NCI-H187 treated with DMSO at 0.1 percent for 48 hours (cell line): Measurements from ENCODE around the gene PAQR7.

Experiments used
- DNase-seq: peaks from one replicate; lab custom pipeline; 2025; lab: John Stamatoyannopoulos, UW

PAQR7 gene

DNA sequence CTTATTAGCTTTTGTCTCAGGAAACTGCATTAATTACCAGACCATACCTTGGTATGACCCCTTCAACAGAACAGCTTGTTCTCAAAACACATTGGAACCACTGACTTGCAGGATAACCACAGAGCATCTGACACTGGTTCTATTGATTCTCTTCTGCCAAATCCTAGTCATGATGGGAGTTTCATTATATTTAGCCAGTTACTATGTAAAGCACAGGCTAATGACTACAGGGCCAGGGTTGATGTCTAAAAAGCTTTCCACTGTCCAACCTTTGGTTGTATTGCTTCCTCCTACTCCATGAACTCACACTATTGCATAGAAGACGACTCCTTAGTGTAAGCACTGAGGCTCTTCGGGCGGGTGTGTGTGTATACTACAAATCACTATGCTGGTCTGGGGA is 27.0 kb upstream of the PAQR7 start:
- no peak for DNase-seq

DNA sequence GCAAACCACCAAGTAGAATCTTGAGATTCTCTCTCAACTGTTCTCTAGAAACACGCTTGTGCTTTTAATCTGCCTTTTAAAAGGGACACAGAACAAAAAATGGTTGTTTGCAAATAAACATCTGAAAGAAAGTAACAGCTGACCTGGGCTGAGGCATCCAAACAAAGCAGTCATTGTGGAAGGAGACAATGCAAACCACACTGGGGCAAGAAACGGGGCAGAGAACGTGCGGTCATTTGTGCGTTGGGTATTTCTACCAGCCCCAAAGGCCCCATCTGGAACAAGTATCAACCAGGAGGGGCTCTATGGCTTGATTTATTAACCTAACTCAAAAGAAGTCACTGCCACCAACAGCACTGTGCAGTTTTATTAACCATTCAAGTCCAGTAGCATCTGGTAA is 24.7 kb upstream of the PAQR7 start:
- no peak for DNase-seq

- no peak for DNase-seq
Measured at GRCh38 chr1:25899792-25900191, 24.3 kb upstream of the PAQR7 start.

DNA sequence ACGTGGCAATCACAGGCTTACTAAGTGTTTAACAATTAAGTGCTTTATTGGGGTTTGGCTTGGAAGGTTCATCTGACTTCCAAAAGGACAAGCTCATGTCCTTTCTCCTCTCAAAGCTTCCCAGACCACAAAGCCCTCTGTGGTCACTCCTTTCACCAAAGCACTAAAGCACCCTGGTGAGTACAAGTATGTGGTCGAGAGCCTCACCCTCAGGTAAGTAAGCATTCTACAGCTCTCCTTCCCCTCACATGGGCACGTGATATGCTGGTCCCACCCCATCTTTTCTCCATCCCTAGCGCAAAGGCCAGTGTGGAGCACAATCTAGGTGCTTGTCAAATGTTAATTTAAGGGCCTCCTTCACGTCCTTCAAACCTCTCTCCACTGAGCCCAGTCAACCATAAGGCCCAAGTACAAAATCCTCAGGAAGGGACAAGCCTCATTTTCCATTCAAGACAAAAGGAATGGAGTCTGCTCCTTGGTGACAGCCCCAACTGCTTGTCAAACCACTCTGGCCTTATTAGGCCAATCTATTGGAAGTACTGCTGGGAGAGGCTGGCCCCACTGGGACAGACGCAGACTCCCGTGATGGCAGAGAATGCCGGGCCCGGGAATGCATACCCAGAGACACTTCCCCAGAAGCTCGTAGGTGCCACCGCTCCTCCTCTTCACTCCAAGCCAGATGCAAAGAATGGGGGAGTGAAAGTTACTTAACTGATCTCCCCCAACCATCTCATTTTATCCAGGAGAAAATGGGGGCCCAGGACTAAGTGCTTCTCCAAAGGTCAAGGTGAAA is 22.9 kb upstream of the PAQR7 start:
- DNase-seq, result peak; percentile 66

DNA sequence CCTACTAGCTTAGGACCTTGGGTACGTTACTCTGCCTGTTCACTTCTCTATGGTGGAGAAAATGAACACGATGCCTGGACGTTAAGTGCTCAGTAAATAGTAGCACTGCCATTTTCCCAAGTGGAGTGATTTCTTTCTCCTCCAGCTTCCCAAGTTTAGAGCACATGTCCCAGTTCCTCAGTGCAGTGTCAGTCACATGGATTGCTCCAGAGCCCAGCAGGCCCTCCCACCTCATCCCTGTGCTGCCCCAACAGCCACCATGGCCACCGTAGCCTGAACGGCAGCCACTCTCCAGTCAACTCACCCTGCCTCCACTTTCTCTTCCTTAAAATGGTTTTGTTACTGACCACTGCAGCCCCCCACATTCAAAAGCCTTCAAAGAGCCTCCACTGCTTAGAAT is 22.2 kb upstream of the PAQR7 start:
- no peak for DNase-seq

GRCh38 chr1:25896266-25896665 is 20.8 kb upstream of the PAQR7 start:
- no peak for DNase-seq

DNA sequence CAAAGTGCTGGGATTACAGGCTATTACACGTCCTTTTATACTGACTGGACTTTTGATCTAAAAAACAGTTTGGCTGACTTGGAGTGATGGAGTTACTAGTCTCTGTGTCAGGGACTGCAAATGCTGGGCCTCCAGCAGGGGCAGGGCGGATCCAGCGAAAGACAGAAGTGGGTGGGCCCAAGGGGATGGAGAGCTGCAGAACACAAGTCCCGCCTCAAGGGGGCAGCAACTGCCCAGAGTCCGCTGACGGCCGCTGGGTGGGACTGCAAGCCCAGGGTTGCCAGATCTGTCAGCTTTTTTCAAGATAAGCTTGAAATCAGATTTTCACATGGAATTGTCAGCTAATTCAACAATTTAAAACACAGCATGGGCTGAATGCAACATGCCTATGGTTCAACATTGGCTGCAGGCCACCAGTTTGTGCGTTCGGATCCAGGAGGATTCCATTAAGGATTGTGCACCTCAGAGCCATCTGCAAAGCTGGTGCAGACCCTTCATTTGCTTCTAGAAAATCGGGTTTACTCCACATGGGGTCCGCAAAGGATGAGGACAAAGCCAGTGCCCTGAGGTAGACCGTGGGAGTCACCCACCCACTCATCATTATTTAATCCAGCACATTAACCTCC is 20.0 kb upstream of the PAQR7 start:
- DNase-seq, result peak; percentile 29

GRCh38 chr1:25893116-25893515 is 17.6 kb upstream of the PAQR7 start:
- no peak for DNase-seq

GRCh38 chr1:25891606-25892005 is 16.1 kb upstream of the PAQR7 start:
- no peak for DNase-seq

DNA sequence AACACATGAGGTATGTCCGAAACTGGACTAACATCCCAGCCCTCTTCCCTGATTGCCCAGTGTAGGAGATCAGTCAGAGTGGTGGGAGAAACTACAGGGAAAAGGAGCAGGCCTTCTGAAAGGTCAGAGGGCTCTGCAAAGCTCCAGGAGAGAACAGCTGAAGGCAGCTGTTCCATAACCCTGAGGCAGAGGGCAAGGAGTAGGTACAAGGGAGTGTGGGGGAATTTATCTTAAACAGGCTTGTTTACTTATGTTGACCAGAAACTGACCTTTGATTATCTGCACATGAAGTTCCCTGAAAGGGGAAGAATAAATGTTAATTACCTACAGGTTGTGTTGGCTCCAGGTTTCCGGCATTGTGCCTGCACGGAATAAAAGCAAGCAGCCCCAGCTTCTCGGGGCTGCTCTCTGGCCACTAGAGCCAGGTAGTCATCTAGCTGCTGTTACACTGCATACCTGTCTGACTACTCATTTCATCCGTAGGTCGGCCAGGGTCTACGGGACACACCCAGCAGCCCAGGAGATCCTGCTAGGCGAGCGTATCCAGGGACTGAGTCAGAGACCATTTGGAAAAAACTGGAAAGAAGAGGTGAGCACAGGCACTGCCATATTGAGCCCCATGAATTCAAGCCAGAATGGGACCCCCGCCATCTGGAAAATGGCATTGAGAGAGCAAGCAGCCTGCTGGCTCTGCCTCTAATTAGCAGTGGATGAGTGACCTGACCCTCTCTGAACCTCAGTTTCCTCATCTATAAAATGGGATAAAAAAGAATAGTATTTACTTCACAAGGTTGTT is 14.9 kb upstream of the PAQR7 start:
- DNase-seq, result no peak

GRCh38 chr1:25889470-25889869 is 14.0 kb upstream of the PAQR7 start:
- DNase-seq, result no peak

DNA sequence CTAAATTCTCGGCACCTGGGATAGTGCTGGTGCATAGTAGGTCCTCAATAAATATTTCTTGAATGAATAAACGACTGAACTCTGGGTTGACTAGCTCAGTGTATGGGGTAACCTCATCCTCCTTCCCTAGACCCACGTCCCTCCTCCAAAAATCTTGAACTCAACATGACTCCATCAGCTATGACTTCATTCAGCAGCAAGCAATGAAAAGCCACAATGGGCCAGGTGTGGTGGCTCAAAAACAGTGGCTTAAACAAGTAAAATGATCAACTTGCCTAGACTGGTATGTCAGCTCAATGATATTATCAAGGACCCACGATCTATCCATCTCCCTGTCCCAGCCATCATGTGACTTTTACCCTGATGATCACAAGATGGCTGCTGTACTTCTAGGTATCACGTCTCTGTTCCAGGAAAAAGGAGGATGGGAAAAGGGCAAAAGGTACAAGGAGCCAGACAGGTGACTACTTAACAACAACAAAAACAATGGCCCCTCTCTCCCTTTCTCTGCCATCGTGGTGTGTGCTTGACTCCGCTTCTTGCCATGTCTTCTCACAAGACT is 13.0 kb upstream of the PAQR7 start:
- no peak for DNase-seq

DNA sequence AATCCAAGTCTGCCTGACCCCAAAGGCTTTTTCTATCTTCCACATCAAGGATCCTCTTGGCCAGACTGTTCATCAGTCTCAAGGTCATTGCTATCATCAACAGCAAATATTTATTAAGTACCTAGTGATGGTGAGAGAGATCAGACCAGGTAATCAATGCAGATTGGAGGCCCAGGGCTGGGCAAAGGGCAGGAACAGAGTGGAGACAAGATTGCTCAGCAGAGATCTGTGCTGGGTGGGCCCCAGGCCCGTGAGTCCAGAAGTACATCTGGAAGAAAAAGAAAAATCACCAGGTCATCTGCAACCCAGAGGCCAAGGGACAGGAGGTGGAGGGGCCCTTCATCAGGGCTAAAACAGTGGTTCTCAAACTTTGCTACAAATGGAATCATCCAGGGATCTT is 10.1 kb upstream of the PAQR7 start:
- DNase-seq, result no peak

GRCh38 chr1:25881266-25881665 is 5.8 kb upstream of the PAQR7 start:
- DNase-seq, result no peak

DNA sequence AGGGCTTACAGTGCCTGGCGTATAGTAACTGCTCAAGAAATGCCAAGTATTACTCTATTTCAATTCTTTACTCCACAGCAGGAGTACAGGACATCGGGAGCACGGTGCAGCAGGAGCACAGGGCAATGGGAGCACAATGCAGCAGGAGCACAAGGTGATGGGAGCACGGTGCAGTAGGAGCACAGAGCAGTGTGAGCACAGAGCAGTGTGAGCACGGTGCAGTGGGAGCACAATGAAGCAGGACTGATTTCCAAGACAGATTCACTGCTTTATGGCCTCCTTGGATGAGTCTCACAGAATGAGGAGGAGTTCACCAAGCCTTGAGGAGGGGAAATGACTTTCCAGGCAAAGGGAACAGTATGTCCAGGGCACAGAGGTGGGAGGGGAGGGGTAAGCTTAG is 5.0 kb upstream of the PAQR7 start:
- no peak for DNase-seq

DNA sequence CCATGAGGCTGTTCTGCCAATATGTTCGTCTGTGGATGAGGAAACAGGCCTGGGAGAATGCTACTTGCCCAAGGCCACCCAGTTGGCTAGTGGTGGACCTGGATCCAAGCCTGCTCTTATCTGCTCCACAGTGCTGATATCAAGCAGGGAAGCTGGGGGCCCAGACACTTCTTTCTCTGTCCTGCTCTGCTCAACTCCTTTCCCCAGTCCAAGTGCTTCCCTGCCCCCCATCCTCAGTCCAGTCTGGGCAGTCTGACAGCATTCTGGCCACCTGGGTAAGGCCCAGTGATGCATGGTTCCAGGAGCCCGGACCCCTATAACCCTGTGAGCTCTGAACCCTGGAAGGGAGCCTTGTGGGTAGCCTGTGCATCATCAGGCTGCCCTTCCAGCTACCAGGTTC is 4.2 kb upstream of the PAQR7 start:
- DNase-seq, result no peak

DNA sequence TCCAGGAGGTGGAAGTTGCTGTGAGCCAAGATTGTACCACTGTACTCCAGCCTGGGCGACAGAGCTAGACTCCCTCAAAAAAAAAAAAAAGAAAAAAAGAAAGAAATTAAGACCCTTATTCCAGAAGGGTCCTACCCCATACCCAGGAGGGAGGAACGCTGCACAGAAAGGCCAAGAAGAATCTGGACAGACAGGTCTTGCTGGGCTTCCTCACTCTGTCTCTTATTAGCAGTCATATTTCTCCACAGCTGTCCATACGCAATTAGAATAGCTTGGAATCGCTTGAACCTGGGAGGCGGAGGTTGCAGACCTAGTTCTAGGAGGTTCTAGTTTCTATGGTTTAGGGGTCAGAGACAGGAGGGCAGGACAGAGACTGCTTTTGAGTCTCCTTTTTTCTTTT is 3.2 kb upstream of the PAQR7 start:
- DNase-seq, result no peak

DNA sequence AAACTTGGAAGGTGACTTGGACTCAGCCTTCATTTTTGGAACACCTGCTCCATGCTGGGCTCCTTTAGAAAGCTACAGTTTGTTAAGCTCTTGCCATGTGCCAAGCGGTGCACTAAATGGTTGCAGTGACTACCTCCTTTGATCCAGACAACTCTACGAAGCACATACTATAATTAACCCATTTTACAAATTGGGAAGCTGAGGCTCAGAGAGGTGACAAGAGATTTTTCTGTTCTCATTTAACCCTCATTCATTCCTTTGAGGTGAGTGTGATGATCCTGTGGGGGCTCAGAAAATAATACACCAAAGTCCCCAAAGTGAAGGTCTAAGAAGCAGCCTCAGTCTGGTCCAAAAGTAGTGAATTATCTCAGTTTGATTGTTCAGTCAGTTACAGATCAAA is 1.6 kb upstream of the PAQR7 start:
- DNase-seq, result no peak

- DNase-seq, result no peak
Measured at GRCh38 chr1:25876693-25877077, 1.2 kb upstream of the PAQR7 start.

DNA sequence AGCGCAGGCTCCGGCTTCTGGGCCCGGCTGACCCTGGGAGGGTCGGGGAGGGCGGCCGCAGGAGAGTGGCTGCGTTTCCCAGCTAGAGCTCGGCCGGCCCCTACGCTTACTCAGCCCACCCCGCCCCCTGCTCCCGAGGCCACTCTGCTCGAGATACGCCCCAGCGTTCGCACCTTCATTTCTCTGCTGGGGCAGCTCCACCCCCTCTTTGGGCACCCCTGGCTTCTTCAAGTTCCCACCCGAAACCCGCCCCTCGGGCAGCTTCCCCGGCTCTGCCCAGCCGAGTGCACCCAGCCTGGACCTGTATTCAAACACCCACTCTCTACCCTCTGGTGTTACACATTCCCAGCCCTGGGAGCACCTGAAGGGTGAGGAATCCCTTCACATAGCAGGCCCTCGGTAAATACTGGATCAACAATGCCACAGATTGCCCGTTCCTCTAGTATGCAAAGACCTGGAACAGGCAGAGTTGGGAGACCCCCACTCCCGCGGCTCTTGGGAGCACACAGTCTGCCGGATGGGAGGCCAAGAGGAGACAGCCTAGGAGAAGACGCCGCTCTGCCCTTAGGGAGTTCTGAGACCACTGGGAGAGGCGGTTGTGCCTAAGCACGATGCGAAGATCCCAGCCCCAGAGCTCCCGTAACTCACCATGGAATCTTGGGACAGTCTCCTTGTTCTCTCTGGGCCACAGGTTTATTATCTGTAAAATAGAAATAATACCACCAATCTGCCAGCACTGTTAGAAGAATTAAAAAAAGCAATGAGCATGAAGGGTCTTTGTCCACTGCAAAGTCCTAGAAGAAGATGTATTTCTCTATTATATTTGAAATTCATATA is 566 bp upstream of the PAQR7 start:
- DNase-seq, result no peak

DNA sequence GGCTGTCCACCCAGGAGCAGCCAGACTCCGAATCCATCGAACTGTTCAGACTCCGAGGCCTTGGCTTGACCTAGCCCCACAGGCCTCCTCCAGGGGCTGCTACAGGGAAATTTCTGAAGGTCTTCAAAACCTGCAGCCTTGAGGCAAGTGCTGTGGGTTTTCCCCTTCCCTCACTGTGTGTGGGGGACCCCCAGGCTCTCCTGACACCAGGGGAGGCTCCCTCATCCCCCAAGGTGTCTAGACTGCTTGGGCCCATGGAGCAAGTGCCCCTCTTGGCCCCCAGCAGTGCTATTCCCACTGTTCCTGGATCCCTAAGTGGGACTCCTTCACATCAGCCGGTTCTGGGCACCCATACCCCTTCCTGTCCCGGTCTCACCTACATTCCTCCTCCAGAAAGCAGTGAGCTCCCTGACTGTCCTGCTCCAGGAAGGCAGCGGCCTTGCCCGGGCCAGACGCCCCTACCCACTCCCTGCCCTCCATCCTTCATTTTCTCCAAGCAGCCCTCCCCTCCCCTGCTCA is 814 bp downstream of the PAQR7 start:
- DNase-seq, result no peak

- DNase-seq, result no peak
Measured at GRCh38 chr1:25874209-25874608, 1.3 kb downstream of the PAQR7 start.
